Endothelial cell of umbilical vein (primary cell): ENCODE results near the gene TMEM11.

Experiments
- EZH2 ChIP-seq: IDR thresholded peaks from 2 replicates; pipeline ENCODE4 v1.6.1; 2012; ENCODE audit warnings: borderline replicate concordance, low read depth, mild to moderate bottlenecking, moderate library complexity, low read length, inconsistent platforms; ENCODE audit not compliant: severe bottlenecking
- JUN ChIP-seq: IDR thresholded peaks from 2 replicates; pipeline ENCODE4 v1.6.1; 2011; ENCODE audit warnings: borderline replicate concordance, low read depth; ENCODE audit not compliant: insufficient read length, insufficient read depth
- POLR2A ChIP-seq: IDR thresholded peaks from 2 replicates; pipeline ENCODE4 v1.6.1; 2012; ENCODE audit warnings: low read depth, mild to moderate bottlenecking, control low read depth, low read length
- POLR2AphosphoS5 ChIP-seq: IDR thresholded peaks from 2 replicates; pipeline ENCODE4 v1.6.1; 2012; ENCODE audit warnings: low read depth, mild to moderate bottlenecking, control low read depth, low read length, moderate library complexity; ENCODE audit not compliant: insufficient read depth
- TF ChIP-seq, protein P1 (sequence below), 2 donors: IDR thresholded peaks; 1 replicate in 1 of 2; 2 replicates in 1 of 2; pipeline ENCODE4 v1.5.1; 2011; ENCODE audit warnings: low read length in 2 of 2, mild to moderate bottlenecking in 2 of 2, moderate library complexity in 2 of 2, control low read depth in 1 of 2, inconsistent platforms in 1 of 2, low read depth in 1 of 2; ENCODE audit not compliant: insufficient read depth in 1 of 2; ENCODE audit errors: extremely low read depth in 1 of 2
- TF ChIP-seq, protein P2 (sequence below): IDR thresholded peaks from 2 replicates; pipeline ENCODE4 v1.6.1; 2011; ENCODE audit not compliant: insufficient read depth, insufficient read length

DNA sequence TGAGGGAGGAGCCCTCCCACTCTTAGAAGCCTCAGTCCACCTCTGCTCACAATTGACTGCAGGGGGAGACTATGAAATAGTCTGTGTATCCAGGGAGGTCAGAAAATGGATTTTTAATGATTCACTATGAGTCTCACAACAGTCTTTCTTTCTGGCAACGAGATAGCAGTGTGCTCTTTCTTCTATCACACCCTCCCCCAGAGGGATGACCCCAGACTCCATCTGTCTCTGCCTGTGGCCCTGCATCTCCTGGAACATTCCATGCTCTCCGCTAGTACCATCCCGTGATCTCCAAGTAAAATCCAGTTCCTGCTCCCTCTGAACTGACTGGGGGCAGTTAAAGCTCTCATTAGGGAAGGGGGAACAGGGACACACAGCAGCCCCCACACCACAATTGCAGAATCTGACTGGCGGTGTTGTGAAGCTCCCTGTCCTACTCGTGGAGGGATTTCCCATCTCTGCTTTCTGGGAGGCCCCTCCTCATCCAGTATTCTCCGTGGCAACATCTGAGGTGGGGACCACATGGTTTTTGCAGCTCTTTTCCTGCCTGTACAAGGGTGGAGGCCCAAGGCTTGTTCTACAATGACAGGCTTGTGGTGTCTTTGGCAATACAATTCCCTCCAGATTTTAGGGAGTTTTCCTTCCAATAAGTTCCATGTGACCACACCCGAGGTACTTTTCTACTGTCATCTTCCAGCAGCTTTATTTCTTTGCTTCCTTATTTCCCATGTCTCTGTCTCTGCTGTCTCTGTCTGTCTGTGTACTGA is 19.8 kb upstream of the TMEM11 start:
- TF ChIP-seq, protein P1, sequence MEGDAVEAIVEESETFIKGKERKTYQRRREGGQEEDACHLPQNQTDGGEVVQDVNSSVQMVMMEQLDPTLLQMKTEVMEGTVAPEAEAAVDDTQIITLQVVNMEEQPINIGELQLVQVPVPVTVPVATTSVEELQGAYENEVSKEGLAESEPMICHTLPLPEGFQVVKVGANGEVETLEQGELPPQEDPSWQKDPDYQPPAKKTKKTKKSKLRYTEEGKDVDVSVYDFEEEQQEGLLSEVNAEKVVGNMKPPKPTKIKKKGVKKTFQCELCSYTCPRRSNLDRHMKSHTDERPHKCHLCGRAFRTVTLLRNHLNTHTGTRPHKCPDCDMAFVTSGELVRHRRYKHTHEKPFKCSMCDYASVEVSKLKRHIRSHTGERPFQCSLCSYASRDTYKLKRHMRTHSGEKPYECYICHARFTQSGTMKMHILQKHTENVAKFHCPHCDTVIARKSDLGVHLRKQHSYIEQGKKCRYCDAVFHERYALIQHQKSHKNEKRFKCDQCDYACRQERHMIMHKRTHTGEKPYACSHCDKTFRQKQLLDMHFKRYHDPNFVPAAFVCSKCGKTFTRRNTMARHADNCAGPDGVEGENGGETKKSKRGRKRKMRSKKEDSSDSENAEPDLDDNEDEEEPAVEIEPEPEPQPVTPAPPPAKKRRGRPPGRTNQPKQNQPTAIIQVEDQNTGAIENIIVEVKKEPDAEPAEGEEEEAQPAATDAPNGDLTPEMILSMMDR (IDR thresholded peaks at IDR 0.05; ENCODE audit: extremely low read depth in 1 of 2, insufficient read depth in 1 of 2, low read depth in 1 of 2, low read length in 2 of 2), result no peak
- no peak for TF ChIP-seq POLR2A
- TF ChIP-seq EZH2, result no peak
- TF ChIP-seq JUN, result no peak
- no peak for TF ChIP-seq POLR2AphosphoS5
- TF ChIP-seq, protein P2, sequence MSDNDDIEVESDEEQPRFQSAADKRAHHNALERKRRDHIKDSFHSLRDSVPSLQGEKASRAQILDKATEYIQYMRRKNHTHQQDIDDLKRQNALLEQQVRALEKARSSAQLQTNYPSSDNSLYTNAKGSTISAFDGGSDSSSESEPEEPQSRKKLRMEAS, result no peak
